NCI-H345 treated with DMSO at 0.1 percent for 48 hours (cell line): Measurements from ENCODE around the gene ALMS1.
"Not testable (repeated sequence)": the region's sequence is repeated elsewhere in the genome, so short reads cannot be mapped to it uniquely, and the experiment has no call there.

Experiments
- DNase-seq: peaks from one replicate; lab custom pipeline; 2025; ENCODE audit not compliant: unreplicated experiment; lab: John Stamatoyannopoulos, UW

Gene ALMS1

GRCh38 chr2:73403237-73403636 is 17.6 kb downstream of the ALMS1 start:
- no peak for DNase-seq

- no peak for DNase-seq
Measured at GRCh38 chr2:73404409-73404808, 18.8 kb downstream of the ALMS1 start.

GRCh38 chr2:73406996-73407395 is 21.4 kb downstream of the ALMS1 start:
- DNase-seq, result no peak

GRCh38 chr2:73408198-73408597 is 22.6 kb downstream of the ALMS1 start:
- no peak for DNase-seq

GRCh38 chr2:73414696-73415095 is 29.1 kb downstream of the ALMS1 start:
- no peak for DNase-seq

GRCh38 chr2:73415906-73416305 is 30.3 kb downstream of the ALMS1 start:
- no peak for DNase-seq

- DNase-seq, result no peak
Measured at GRCh38 chr2:73418343-73418742, 32.7 kb downstream of the ALMS1 start.

GRCh38 chr2:73423913-73424312 is 38.3 kb downstream of the ALMS1 start:
- no peak for DNase-seq

- DNase-seq, result no peak
Measured at GRCh38 chr2:73426176-73426575, 40.5 kb downstream of the ALMS1 start.

GRCh38 chr2:73436019-73436418 is 50.4 kb downstream of the ALMS1 start:
- no peak for DNase-seq

- DNase-seq, result no peak
Measured at GRCh38 chr2:73444202-73444601, 58.6 kb downstream of the ALMS1 start.

- DNase-seq, result no peak
Measured at GRCh38 chr2:73448856-73449255, 63.2 kb downstream of the ALMS1 start.

GRCh38 chr2:73449404-73449803 is 63.8 kb downstream of the ALMS1 start:
- no peak for DNase-seq

GRCh38 chr2:73451263-73451972 is 65.8 kb downstream of the ALMS1 start:
- no peak for DNase-seq

GRCh38 chr2:73457982-73458381 is 72.3 kb downstream of the ALMS1 start:
- no peak for DNase-seq

GRCh38 chr2:73462388-73462787 is 76.8 kb downstream of the ALMS1 start:
- not testable (repeated sequence) for DNase-seq

GRCh38 chr2:73468376-73468775 is 82.7 kb downstream of the ALMS1 start:
- DNase-seq, result no peak

GRCh38 chr2:73483874-73484273 is 98.2 kb downstream of the ALMS1 start:
- DNase-seq, result not testable (repeated sequence)

- no peak for DNase-seq
Measured at GRCh38 chr2:73487112-73487657, 101.5 kb downstream of the ALMS1 start.

GRCh38 chr2:73488079-73488478 is 102.4 kb downstream of the ALMS1 start:
- no peak for DNase-seq

- DNase-seq, result no peak
Measured at GRCh38 chr2:73489053-73489452, 103.4 kb downstream of the ALMS1 start.

GRCh38 chr2:73494031-73494430 is 108.4 kb downstream of the ALMS1 start:
- no peak for DNase-seq

- no peak for DNase-seq
Measured at GRCh38 chr2:73503992-73504570, 118.4 kb downstream of the ALMS1 start.
